SU-DHL-6 (cell line): ENCODE data around the gene SUN1.

ENCODE experiments used
- H2AFZ ChIP-seq: fragments of 200-600 bp; sonication (generic); 2 replicates; pipeline ENCODE4 v1.6.1; 2014; ENCODE audit warnings: low read depth, mild to moderate bottlenecking, moderate library complexity, mixed read lengths, antibody characterized with exemption, low read length; ENCODE audit not compliant: severe bottlenecking
- H3F3A ChIP-seq: fragments of 200-600 bp; shearing (Covaris generic); 2 replicates; pipeline ENCODE4 v1.6.0; 2016; ENCODE audit warnings: antibody characterized with exemption, mild to moderate bottlenecking; ENCODE audit not compliant: insufficient read depth
- H3K27ac ChIP-seq: fragments of 200-600 bp; sonication (generic); 2 replicates; pipeline ENCODE4 v1.5.1; 2016; ENCODE audit warnings: low read depth, mild to moderate bottlenecking, low read length, moderate library complexity, mixed read lengths
- H3K27me3 ChIP-seq: fragments of 200-600 bp; sonication (generic), shearing (Covaris generic); 2 replicates; pipeline ENCODE4 v1.6.0; 2014; ENCODE audit warnings: mild to moderate bottlenecking, low read length
- H3K36me3 ChIP-seq: fragments of 200-600 bp; sonication (generic); 2 replicates; pipeline ENCODE4 v1.6.1; 2014; ENCODE audit warnings: mild to moderate bottlenecking, low read length, mixed read lengths
- H3K4me2 ChIP-seq: fragments of 300-600, 200-600 bp; shearing (Covaris generic), sonication (generic); 2 replicates; pipeline ENCODE4 v1.6.0; 2014; ENCODE audit warnings: low read length, low read depth, mild to moderate bottlenecking; ENCODE audit not compliant: poor library complexity, severe bottlenecking
- H3K4me3 ChIP-seq: fragments of 200-600 bp; sonication (generic); 2 replicates; pipeline ENCODE4 v1.5.1; 2014; ENCODE audit warnings: antibody characterized with exemption, low read length, mild to moderate bottlenecking, mixed read lengths; ENCODE audit not compliant: insufficient read depth, poor library complexity, severe bottlenecking
- H3K79me2 ChIP-seq: fragments of 200-600 bp; sonication (generic); 2 replicates; pipeline ENCODE4 v1.6.1; 2014; ENCODE audit warnings: mild to moderate bottlenecking, low read length, moderate library complexity; ENCODE audit not compliant: insufficient read depth
- H3K9ac ChIP-seq: fragments of 200-600 bp; sonication (generic); 2 replicates; pipeline ENCODE4 v1.7.0; 2014; ENCODE audit warnings: mild to moderate bottlenecking, low read length
- H3K9me2 ChIP-seq: fragments of 200-600 bp; sonication (generic); replicated peaks from 2 replicates; pipeline ENCODE4 v1.6.1; 2014; ENCODE audit warnings: low read length; ENCODE audit not compliant: insufficient read depth
- H3K9me3 ChIP-seq: fragments of 200-600 bp; sonication (generic); 2 replicates; pipeline ENCODE4 v1.6.1; 2014; ENCODE audit warnings: low read length, mixed read lengths; ENCODE audit not compliant: insufficient read depth
- H4K20me1 ChIP-seq: fragments of 200-600 bp; sonication (generic); 2 replicates; pipeline ENCODE4 v1.6.1; 2014; ENCODE audit warnings: low read depth, mild to moderate bottlenecking, antibody characterized with exemption, low read length, moderate library complexity, mixed read lengths
- CTCF ChIP-seq: fragments of 200-600 bp; sonication (generic); IDR thresholded peaks from one replicate; pipeline ENCODE4 v1.5.1; 2017; ENCODE audit warnings: antibody characterized with exemption, mild to moderate bottlenecking, low read length, moderate library complexity; ENCODE audit not compliant: insufficient read depth, poor library complexity, severe bottlenecking
- EZH2phosphoT487 ChIP-seq: fragments of 200-600 bp; sonication (generic), shearing (Covaris generic); conservative IDR thresholded peaks from 2 replicates; pipeline ENCODE4 v1.6.1; 2018; ENCODE audit warnings: mild to moderate bottlenecking, antibody characterized with exemption, low read length, moderate library complexity, mixed read lengths

Gene SUN1

GRCh38 chr7:874031-874749 lies 41.9 kb downstream of the SUN1 start:
- Histone ChIP-seq H3F3A (peaks cover 20% of the 10 kb centered on the region), H3K4me2 (peak overlapping the region; percentile 31), H3K9me2 (no peaks in the 10 kb centered on the region), H4K20me1 (no peaks in the 10 kb centered on the region), H3K9me3 (no peaks in the 10 kb centered on the region), H3K27me3 (no peaks in the 10 kb centered on the region), H3K4me3 (no peak overlapping the region), H3K36me3 (no peaks in the 10 kb centered on the region; the same call in 1 of the 2 replicates), H3K79me2 (peaks cover 23% of the 10 kb centered on the region), H2AFZ (peak overlapping the region; percentile 50), H3K27ac (peak overlapping the region; percentile 34; the same call in 1 of the 2 replicates), H3K9ac (peak overlapping the region; percentile 10; the same call in 1 of the 2 replicates)
- TF ChIP-seq CTCF: no peak
- TF ChIP-seq EZH2phosphoT487: no peak

GRCh38 chr7:875051-875450 lies 42.8 kb downstream of the SUN1 start:
- Histone ChIP-seq H3F3A (peaks cover 20% of the 10 kb centered on the region), H2AFZ (no peak overlapping the region), H3K9me2 (no peaks in the 10 kb centered on the region), H4K20me1 (no peaks in the 10 kb centered on the region), H3K36me3 (no peaks in the 10 kb centered on the region; the same call in 1 of the 2 replicates), H3K27me3 (no peaks in the 10 kb centered on the region), H3K9ac (peak overlapping the region; percentile 18; the same call in 1 of the 2 replicates), H3K4me3 (no peak overlapping the region), H3K79me2 (peaks cover 31% of the 10 kb centered on the region), H3K9me3 (no peaks in the 10 kb centered on the region), H3K27ac (peak overlapping the region; percentile 34; the same call in 1 of the 2 replicates), H3K4me2 (no peak overlapping the region)
- no peak for TF ChIP-seq CTCF
- TF ChIP-seq EZH2phosphoT487: no peak

- Histone ChIP-seq H3F3A (peaks cover 20% of the 10 kb centered on the region), H3K9me2 (no peaks in the 10 kb centered on the region), H2AFZ (peak overlapping the region; percentile 39), H3K4me2 (peak overlapping the region; percentile 51), H3K4me3 (peak overlapping the region; percentile 21), H3K27ac (peak overlapping the region; percentile 34; the same call in 1 of the 2 replicates), H3K9me3 (no peaks in the 10 kb centered on the region), H3K36me3 (no peaks in the 10 kb centered on the region; the same call in 1 of the 2 replicates), H3K27me3 (no peaks in the 10 kb centered on the region), H3K9ac (peak overlapping the region; percentile 18), H3K79me2 (peaks cover 36% of the 10 kb centered on the region), H4K20me1 (no peaks in the 10 kb centered on the region)
- TF ChIP-seq EZH2phosphoT487: no peak
Measured at GRCh38 chr7:875476-876076, 43.3 kb downstream of the SUN1 start.
